Measurements from ENCODE around the gene IFT74. TPM values are rescaled to one million over a fixed set of nuclear protein-coding genes. Genes with fewer than 3 reads are reported as not detected.
"Not testable (repeated sequence)": the region's sequence is repeated elsewhere in the genome, so short reads cannot be mapped to it uniquely, and the experiment has no call there.

Gene IFT74
- total RNA-seq, 1 experiment from 2014 or later: 11.0 TPM

DNA sequence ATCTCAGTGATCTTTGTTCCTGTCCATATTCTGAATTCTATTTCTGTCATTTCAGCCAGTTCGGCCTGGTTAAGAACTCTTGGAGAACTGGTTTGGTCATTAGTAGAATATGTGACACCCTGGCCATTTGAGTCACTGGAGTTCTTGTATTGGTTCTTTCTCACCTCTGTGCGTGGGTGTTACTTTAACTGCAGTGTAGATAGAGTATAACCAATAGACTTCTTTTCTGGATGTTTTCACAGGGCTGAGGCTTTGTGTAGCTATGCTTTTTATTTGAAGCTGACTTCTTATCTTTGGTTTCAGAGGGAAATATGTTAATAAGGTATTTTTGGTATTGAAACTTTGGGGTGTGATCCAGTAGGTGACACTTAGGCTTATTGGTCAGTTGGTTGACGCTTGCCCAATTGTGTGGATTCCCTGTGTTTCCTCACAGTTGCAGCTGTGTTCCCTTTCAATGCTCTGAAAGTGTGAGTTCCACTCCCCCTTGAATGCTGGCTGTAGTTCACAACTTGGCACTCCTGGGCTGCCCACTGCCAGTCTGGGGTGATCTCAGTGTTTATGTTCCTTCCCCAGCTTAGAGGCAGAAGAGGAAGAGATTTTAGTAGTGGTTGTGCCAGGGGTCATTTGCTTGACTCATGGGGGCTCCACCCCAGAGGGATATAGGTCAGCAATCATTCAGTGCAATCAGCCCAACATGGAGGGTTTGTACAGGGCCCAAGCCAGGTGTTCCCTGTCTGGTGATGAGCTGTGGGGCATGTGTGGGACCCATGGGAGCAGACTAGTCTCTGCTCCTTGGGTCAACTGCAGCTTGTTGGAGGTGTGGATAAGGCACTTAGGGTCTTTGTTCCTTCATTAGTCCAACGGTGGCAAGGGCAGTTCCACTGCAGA lies 117.9 kb downstream of the IFT74 start:
- DNase-seq (ENCODE audit: low read depth): no peak

DNA sequence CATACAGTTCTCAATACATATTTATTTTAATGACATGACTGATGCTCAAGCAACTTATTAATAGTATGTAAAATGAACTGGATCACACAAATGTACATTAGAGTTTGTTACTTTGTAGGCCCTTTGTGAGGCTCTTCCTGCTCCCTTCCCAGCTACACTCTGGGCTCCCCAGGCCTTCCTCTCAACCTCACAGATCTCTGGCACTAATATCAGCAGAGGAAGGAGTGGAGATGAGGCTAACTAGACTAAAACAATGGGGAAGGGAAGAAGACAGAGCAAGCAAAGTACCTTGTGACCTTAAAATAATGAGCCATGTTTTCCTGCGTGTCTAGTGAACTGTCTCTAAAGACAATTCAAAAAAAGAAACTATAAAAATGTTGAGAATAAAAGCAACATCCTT lies 122.5 kb downstream of the IFT74 start:
- no peak for DNase-seq (ENCODE audit: low read depth)

DNA sequence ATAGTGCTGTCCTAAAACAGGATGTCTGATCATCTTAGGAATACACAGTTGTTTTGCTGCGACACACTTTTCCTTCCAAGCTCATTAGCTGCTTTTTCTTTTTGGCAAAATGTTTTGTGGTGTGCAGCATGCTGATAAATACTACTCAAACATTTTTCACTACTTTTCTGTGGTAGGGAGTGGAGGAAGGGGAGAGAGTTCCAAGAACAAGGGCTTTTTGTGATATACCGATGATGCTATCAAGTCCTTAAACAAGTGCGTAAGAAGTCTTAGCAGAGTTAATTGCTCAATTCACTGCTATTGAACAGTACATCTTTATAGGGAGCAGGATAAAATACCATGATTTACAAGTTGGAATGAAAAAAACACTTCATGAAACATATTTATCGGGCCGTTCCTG lies 129.2 kb downstream of the IFT74 start:
- no peak for DNase-seq (ENCODE audit: low read depth)

DNA sequence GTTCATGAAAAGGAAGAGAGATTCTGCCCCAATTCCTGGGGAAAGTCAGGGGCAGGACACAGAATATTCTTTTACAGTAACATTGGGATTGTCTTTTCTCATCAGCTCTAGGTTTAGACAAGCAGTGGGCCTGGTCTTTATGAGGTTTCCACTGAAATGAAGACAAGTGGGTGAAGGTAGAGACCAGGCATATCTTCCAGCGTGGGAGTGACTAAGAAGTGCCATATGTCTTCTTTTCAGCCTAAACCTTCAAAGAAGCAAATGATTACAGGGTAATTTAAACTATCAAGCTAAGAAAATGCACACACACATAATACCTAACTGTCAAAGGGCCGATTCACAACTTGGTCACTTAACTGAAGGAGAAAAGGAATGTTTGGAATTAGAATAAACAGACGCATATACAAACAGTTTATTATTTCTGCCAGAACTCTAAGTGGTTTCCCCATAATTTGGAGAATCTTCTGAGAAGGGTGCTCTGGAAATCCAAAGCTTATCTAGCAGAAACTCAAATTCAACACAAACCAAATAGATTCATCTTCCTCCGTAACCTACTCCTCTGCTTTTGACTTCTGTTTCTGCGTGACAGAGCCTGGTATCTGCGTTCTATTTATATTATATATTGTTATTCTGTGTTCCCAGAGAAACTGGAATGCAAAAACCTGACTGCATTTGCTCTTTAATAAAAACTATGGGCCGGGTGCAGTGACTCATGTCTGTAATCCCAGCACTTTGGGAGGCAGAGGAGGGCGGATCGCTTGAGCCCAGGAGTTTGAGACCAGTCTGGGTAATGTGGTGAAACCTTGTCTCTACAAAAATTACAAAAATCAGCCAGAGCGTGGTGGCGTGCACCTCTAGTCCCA lies 130.8 kb downstream of the IFT74 start:
- DNase-seq (ENCODE audit: low read depth): peak; percentile 14

DNA sequence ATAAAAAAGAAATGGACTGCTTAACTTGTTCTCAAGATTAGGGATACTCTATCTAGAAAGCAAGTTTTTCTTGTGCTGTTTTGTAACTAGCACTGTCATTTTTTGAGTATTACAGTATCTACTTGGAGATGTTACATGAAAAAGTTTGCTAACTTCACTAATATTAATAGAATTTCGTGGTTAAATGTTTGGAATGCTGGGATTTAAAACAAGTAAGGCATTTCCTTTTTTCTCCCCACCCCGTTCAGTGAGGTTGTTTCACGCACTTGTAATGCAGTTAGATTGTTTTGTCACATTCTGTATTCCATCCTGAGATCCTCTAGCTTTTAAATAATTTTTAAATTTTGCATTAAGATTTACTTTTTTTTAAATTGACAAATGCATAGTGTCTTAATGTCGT lies 132.8 kb downstream of the IFT74 start:
- DNase-seq (ENCODE audit: low read depth): no peak

GRCh38 chr9:27089706-27090105 lies 133.5 kb downstream of the IFT74 start:
- no peak for DNase-seq (ENCODE audit: low read depth)

GRCh38 chr9:27090231-27090630 lies 134.0 kb downstream of the IFT74 start:
- no peak for DNase-seq (ENCODE audit: low read depth)

DNA sequence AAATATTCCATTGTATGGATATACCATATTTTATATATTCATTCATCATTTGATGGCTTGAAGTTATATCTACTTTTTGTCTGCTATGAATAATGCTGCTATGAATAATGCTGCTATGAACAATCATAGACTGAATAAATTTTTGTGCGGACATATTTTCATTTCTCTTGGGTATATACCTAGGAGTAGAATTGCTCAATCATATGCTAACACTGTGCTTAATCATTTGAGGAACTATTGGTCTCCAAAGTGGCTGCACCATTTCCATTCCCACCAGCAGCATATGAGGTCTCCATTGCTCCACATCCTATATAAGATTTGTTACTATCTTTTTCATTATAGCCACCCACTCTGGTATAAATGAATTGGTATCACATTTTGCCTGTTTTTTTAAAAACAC lies 134.5 kb downstream of the IFT74 start:
- DNase-seq (ENCODE audit: low read depth): no peak

DNA sequence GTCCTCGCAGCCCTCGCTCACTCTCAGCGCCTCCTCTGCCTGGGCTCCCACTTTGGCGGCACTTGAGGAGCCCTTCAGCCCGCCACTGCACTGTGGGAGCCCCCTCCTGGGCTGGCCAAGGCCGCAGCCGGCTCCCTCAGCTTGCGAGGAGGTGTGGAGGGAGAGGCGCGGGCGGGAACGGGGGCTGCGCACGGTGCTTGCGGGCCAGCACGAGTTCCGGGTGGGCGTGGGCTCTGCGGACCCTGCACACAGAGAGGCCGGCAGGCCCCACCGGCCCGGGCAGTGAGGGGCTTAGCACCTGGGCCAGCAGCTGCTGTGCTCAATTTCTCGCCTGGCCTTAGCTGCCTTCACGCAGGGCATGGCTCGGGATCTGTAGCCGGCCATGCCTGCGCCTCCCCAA lies 136.3 kb downstream of the IFT74 start:
- DNase-seq (ENCODE audit: low read depth): not testable (repeated sequence)

DNA sequence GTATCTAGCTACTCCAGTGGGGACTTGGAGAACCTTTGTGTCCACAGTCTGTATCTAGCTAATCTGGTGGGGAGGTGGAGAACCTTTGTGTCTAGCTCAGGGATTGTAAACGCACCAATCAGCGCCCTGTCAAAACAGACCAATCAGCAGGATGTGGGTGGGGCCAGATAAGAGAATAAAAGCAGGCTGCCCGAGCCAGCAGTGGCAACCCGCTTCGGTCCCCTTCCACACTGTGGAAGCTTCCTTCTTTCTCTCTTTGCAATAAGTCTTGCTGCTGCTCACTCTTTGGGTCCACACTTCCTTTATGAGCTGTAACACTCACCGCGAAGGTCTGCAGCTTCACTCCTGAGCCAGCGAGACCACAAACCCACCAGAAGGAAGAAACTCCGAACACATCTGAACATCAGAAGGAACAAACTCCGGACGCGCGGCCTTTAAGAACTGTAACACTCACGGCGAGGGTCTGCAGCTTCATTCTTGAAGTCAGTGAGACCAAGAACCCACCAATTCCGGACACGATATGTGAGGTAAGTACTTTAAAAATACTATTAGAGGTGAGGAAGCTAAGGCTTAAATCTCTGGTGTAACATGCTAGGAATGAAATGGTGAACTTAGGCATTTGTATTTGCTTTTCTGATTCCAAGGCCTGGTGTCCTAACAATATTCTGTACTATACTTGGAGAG lies 137.3 kb downstream of the IFT74 start:
- not testable (repeated sequence) for DNase-seq (ENCODE audit: low read depth)

- DNase-seq (ENCODE audit: low read depth): peak; percentile 86
These were observed 138.6 kb downstream of the IFT74 start for GRCh38 chr9:27094640-27095298.

GRCh38 chr9:27107241-27107640 lies 151.0 kb downstream of the IFT74 start:
- no peak for DNase-seq (ENCODE audit: low read depth)

DNA sequence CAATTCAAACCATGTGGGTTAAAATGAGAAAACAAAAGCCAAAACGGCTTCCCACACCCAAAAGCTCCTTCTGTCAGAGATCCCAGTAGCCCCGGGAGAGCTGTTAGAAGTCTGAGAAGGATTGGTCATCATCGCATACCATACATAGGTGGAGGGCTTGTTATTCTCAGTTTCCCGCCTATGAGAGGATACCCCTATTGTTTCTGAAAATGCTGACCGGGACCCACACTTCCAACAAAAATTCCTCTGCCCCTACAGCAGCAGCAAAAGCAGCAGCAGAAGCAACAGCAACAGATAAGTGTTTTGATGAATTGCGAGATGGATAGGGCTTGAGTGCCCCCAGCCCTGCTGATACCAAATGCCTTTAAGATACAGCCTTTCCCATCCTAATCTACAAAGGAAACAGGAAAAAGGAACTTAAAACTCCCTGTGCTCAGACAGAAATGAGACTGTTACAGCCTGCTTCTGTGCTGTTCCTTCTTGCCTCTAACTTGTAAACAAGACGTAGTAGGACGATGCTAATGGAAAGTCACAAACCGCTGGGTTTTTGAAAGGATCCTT lies 152.8 kb downstream of the IFT74 start, which contains the start of gene TEK:
TEK (plus strand) TSS at position 245 of the 561 bp plus-strand sequence. CDS start 366 bp downstream, outside the sequence.
- no peak for DNase-seq (ENCODE audit: low read depth)

GRCh38 chr9:27109621-27110020 lies 153.4 kb downstream of the IFT74 start:
- DNase-seq (ENCODE audit: low read depth): no peak

DNA sequence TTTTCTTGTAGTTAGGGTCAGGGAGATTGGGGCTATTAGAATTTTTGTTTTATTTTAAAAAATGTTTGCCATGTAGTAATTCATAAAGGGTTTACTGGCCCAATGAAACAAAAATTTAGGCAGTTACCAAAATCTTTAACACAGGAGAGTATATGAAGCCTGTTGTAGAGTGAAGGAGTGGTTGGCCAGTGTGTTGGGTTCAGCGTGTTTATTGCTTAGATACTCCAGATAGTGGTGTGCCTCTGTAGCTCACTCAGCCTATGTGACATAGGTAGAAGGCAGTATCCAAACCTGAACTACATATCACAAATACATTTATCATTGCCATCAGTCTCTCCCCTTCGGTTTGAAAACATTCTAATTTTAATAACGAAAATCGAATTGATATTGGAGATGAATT lies 154.0 kb downstream of the IFT74 start:
- no peak for DNase-seq (ENCODE audit: low read depth)

DNA sequence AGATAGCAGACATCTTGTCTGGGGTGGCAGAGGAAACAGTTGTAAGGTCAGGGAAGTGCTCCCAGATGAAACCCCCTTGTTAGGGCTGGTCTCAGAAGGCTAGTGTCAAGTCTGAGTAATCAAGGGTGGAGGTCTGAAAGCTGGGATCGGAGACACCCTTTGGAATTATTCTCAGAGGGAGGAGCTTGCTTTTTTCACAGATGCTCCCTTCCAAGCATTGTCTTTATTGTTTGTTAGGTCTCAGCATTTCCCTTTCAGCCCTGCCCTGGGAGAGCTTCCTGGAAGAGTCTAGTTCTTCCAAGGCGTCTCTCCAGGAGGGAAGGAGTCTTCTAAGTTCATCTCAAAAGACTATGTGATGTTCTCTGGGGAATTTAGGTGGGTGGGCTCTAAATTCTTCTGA lies 156.0 kb downstream of the IFT74 start:
- no peak for DNase-seq (ENCODE audit: low read depth)
